GM13977 (cell line): ENCODE measurements around the gene PHF21B.
A peak's percentile ranks its signal among the peaks of the same experiment; 100 is the strongest.

Experiments used
- DNase-seq: peaks from one replicate; pipeline ENCODE4 v3.0.0; 2012; ENCODE audit warnings: low spot score
- CTCF ChIP-seq: IDR thresholded peaks from 2 replicates; pipeline ENCODE4 v1.5.1; 2012; ENCODE audit warnings: mild to moderate bottlenecking, control low read depth; ENCODE audit not compliant: insufficient read depth; ENCODE audit errors: extremely low read depth, missing control alignments
- in situ Hi-C: fragments of 300-500 bp; cut with MboI; formaldehyde crosslinking; loops from one replicate; pipeline ENCODE4 v1.12.0; 2022; ENCODE audit warnings: low sequenced_read_pairs, low pct_unique_long_range_greater_than_20kb, mixed read lengths, inconsistent platforms; ENCODE audit not compliant: unreplicated experiment

Gene PHF21B

GRCh38 chr22:44885806-44886360 lies 123.9 kb downstream of the PHF21B start:
- no peak for DNase-seq
- in situ Hi-C loops: no loop called here
- no peak for TF ChIP-seq CTCF

DNA sequence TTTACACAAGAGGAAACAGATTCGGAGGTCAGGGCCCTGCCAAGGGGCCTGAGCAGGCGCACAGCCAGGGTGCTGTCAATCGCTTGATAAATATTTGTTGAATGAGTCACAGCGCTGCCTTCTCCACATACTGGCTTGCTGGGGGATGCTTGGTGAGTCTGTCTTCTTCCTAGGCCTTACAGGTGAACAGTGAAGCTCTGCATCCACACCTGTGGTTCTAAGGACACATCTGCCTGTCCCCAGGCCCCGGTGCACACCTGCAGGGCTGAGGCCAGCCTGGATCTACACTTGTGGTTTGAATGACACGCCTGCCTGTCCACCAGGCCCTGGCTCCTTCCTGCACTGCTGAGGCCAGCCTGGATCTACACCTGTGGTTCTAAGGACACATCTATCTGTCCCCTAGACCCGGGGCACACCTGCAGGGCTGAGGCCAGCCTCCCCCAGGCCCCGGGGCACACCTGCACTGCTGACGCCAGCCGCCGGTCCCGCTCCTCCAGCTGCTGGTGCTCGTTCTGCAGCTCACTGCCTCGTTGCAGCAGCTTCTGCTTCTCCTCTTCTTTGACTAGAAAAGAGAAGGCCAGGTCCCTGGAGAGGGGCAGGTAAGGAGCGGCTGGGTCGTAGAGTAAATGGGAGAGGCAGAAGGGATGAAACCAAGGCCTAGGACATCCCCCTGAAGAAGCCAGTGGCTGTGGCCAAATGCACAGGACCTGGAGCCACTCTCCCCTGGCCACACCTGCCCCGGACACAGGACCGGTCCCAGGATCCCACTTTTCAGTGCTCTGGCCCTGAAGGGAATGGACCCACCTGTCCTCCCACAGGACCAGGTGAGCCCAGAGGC lies 124.6 kb downstream of the PHF21B start:
- in situ Hi-C loops: no loop called here
- DNase-seq: no peak

DNA sequence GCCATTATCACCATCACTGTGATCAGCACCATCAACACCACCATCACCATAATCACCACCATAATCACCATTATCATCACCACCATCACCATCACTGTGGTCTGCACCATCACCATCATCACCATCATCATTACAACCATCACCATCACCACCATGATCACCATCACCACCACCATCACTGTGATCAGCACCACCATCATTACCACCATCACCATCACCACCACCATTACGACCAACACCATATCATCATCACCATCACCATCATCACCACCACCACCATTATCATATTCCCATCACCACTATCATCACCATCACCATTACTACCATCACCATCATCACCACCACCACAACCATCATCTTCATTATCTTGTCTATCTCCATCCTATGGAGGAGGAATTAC lies 125.2 kb downstream of the PHF21B start:
- no peak for DNase-seq
- in situ Hi-C loops: no loop called here
- TF ChIP-seq CTCF: no peak

More for the DNA sequence above, 124.6 kb downstream of the PHF21B start:
- TF ChIP-seq CTCF: no peak

GRCh38 chr22:44883011-44883421 lies 126.8 kb downstream of the PHF21B start:
- no peak for TF ChIP-seq CTCF
- in situ Hi-C loops: no loop called here
- no peak for DNase-seq

DNA sequence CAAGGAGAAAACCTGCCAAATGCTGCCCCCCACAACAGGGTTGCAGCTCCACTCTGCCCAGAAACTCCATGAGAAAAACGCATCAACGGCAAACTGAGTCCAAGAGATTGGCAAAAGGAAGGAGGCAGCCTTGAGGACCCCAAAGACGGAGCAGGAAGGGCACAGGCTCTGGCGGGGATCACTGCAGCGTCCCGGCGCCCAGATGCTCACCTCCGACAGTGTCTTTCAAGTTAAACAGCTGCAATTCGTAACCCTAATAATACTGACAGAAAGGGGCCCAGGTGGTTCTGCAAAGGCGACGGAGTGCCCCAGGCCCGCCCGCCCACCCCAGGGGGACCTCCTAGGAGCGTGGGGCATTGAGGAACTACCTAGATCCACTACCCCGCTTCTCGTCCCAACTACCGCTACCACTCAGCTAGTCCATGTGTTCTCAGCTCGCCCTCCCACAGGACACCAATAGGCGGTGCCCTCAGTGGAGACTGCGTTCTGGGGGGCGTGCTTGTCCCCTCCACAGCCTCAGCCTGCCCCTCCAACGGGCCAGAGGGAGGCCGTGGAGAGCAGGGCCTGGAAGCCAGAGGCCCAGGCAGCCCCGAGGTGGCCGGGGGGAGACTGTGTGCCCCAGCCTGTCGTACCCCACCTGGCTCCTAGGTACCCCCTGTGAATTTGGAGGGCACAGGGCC lies 127.4 kb downstream of the PHF21B start:
- in situ Hi-C loops: no loop called here
- peak; percentile 14 for DNase-seq
- TF ChIP-seq CTCF: no peak

GRCh38 chr22:44881624-44882023 lies 128.2 kb downstream of the PHF21B start:
- in situ Hi-C loops: no loop called here
- no peak for TF ChIP-seq CTCF

More at GRCh38 chr22:44881624-44882023, 128.2 kb downstream of the PHF21B start:
- no peak for DNase-seq
